Stomach (tissue), 19 donors: ENCODE results near the gene NUAK1. TPM values are rescaled to one million over a fixed set of nuclear protein-coding genes. Genes with fewer than 3 reads are reported as not detected.

Source experiments
- DNase-seq, 2 donors: peaks; one replicate each; pipeline versions ENCODE4 v3.0.0 to v3.0.0-alpha.2; 2013 to 2019
- H3K27ac ChIP-seq, 5 donors: fragments of 200-600 bp in 4 of 5; sonication (generic) in 4 of 5; one replicate each; pipeline ENCODE4 v1.5.1; 2013 to 2019; ENCODE audit warnings: mild to moderate bottlenecking in 1 of 5, moderate library complexity in 1 of 5
- H3K27me3 ChIP-seq, 3 donors: fragments of 200-600 bp; sonication (generic); one replicate each; pipeline ENCODE4 v1.5.1; 2017 to 2019; ENCODE audit warnings: mixed run types in 1 of 3
- H3K36me3 ChIP-seq, 4 donors: fragments of 200-600 bp; sonication (generic); 1 replicate in 3 of 4; 2 replicates in 1 of 4; pipeline ENCODE4 v1.5.1; 2016 to 2019
- H3K4me1 ChIP-seq, 4 donors: fragments of 200-600 bp; sonication (generic); one replicate each; pipeline ENCODE4 v1.5.1; 2016 to 2019
- H3K4me3 ChIP-seq, 4 donors: fragments of 200-600 bp; sonication (generic) in 3 of 4; one replicate each; pipeline ENCODE4 v1.5.1; 2016 to 2019; ENCODE audit warnings: mild to moderate bottlenecking in 1 of 4
- H3K9me3 ChIP-seq, 4 donors: fragments of 200-600 bp; sonication (generic); one replicate each; pipeline ENCODE4 v1.5.1; 2016 to 2019
- EP300 ChIP-seq: sonication (generic); formaldehyde crosslinking; IDR thresholded peaks from one replicate; pipeline ENCODE4 v1.6.1; 2017; ENCODE audit warnings: antibody characterized with exemption
- POLR2A ChIP-seq, 4 donors: fragments of 450-650 bp; IDR thresholded peaks; one replicate each; pipeline ENCODE4 v1.6.1; 2016; ENCODE audit warnings: antibody characterized with exemption in 4 of 4, control low read depth in 2 of 4, mild to moderate bottlenecking in 1 of 4, moderate library complexity in 1 of 4
- POLR2AphosphoS5 ChIP-seq, 3 donors: sonication (generic); formaldehyde crosslinking; IDR thresholded peaks; one replicate each; pipeline ENCODE4 v1.6.1; 2016; ENCODE audit warnings: antibody characterized with exemption in 3 of 3
- WGBS, 5 donors: extraction: QIAGEN DNeasy Blood & Tissue Kit in 3 of 5; methylation state at CpG; one replicate each; pipeline versions ENCODE4 v1.1.5 to v1.1.7; 2013 to 2018; 5-methylcytosine and 5-hydroxymethylcytosine counted together
- intact Hi-C: fragments of 100-400 bp; cut with DNase I; formaldehyde crosslinking; loops from one replicate; pipeline ENCODE4 v1.15.1; 2023; ENCODE audit warnings: low total_unique reads
- long read RNA-seq, 10 donors: transcript quantifications; one replicate each; lab custom pipeline, GENCODE V29; 2026
- polyA plus RNA-seq, 3 donors: library from polyadenylated mRNA; stranded (reverse); fragments of 200-250 nt; gene quantifications; one replicate each; pipeline ENCODE4 v1.2.3, GENCODE V29; 2013
- total RNA-seq, 5 donors: library from RNA; depleted of rRNA; stranded (reverse); fragments of >200 nt; gene quantifications; one replicate each; pipeline versions ENCODE4 v1.1.0 to v1.2.3, GENCODE V29; 2014 to 2016
- TF ChIP-seq, protein P1 (sequence below), 7 experiments: fragments of 450-650 bp in 4 of 7; fragments of 200-600 bp in 3 of 7; sonication (generic) in 3 of 7; IDR thresholded peaks; one replicate each; pipeline ENCODE4 v1.5.1; 2016 to 2019; ENCODE audit warnings: antibody characterized with exemption in 7 of 7, control low read depth in 2 of 7, mild to moderate bottlenecking in 1 of 7
- donor health status: healthy with polysubstance abuse.
- donor health status: Bipolar disorder and iron deficiency.
- donor health status: healthy.

Gene NUAK1
- total RNA-seq (10 to 100 TPM in 3 of 5 donors, 1 to 10 TPM in 1, under 1 TPM in 1; 0.58 to 79.0 (median 11.7) TPM), polyA plus RNA-seq (1 to 10 TPM in 2 of 3 donors, under 1 TPM in 1; 0.80 to 2.6 (median 2.4) TPM)
- long read RNA-seq, donor 1, full-length matches to known transcripts, result 1 of 1 reads
- long read RNA-seq, donor 1, partial matches to known transcripts, result 0 of 1 reads
- long read RNA-seq, donor 1, other reads (novel, unspliced or antisense), result 0 of 1 reads
- long read RNA-seq, donor 2, full-length matches to known transcripts, result 1 of 1 reads
- long read RNA-seq, donor 2, partial matches to known transcripts, result 0 of 1 reads
- long read RNA-seq, donor 2, other reads (novel, unspliced or antisense), result 0 of 1 reads
- long read RNA-seq, donor 3, full-length matches to known transcripts, result 1 of 1 reads
- long read RNA-seq, donor 3, partial matches to known transcripts, result 0 of 1 reads
- long read RNA-seq, donor 3, other reads (novel, unspliced or antisense), result 0 of 1 reads
- long read RNA-seq, donor 4, result 0 reads
- long read RNA-seq, donor 5, full-length matches to known transcripts, result 1 of 1 reads
- long read RNA-seq, donor 5, partial matches to known transcripts, result 0 of 1 reads
- long read RNA-seq, donor 5, other reads (novel, unspliced or antisense), result 0 of 1 reads
- long read RNA-seq, donor 6, full-length matches to known transcripts, result 2 of 2 reads
- long read RNA-seq, donor 6, partial matches to known transcripts, result 0 of 2 reads
- long read RNA-seq, donor 6, other reads (novel, unspliced or antisense), result 0 of 2 reads
- long read RNA-seq, donor 7, full-length matches to known transcripts, result 1 of 1 reads
- long read RNA-seq, donor 7, partial matches to known transcripts, result 0 of 1 reads
- long read RNA-seq, donor 7, other reads (novel, unspliced or antisense), result 0 of 1 reads
- long read RNA-seq, donor 8, full-length matches to known transcripts, result 1 of 1 reads
- long read RNA-seq, donor 8, partial matches to known transcripts, result 0 of 1 reads
- long read RNA-seq, donor 8, other reads (novel, unspliced or antisense), result 0 of 1 reads
- long read RNA-seq, donor 9, result 0 reads
- long read RNA-seq, donor 10, result 0 reads

DNA sequence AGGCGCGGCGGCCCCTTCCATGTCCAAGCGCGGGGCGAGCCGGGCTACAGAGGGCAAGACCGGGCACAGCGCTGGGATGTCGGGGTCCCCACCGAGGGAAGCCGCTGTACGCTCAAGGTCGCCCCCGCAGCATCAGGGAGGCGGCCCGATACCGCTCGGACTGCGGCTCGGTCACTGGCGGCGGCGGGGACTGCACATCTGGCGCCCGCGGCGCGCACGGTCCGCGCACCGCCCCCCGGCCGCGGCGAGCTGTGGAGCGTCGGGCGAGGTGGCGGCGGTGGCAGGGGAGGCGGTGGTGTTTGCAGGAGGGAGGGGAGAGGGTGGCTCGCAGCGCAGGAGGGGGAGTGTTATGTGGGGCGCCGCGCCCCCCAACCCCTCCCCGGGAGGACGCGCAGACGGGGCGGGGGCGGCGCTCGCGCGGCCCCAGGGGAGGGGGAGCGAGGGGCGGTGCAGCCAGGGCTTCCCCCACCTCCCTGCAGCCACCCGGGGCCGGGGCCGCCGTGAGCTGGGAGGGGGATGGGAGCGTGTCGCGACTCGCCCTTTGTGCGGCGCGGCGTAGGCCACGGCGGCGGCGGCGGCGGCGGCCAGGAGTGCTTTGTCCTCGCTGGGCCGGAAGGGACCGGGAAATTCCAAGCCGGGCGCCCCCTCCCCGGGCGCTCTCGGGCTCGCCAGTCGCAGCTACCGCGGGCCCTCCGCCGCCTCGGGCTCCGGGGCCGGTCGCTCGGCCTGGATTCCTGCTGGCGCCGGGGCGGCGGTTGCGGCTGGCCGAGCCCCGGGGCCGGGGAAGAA, at the start of gene NUAK1:
NUAK1 (minus strand) TSS at position 322 of the 789 bp plus-strand sequence; CDS start at position 21, 301 bp downstream.
- peak; percentile 54 to 91 for DNase-seq
- no peaks in the 10 kb centered on the region for H3K36me3 ChIP-seq
- H3K9me3 ChIP-seq, result no peaks in the 10 kb centered on the region
- 0 to 1% (median 1%) methylated on average over 30 to 102 of the region's 106 CpGs for WGBS, 5 donors
- TF ChIP-seq EP300 (no peak), POLR2AphosphoS5 (IDR thresholded peaks at IDR 0.05) (peak in 1 of 3 donors; percentile 14), POLR2A (IDR thresholded peaks at IDR 0.05) (no peak)
- TF ChIP-seq, protein P1, sequence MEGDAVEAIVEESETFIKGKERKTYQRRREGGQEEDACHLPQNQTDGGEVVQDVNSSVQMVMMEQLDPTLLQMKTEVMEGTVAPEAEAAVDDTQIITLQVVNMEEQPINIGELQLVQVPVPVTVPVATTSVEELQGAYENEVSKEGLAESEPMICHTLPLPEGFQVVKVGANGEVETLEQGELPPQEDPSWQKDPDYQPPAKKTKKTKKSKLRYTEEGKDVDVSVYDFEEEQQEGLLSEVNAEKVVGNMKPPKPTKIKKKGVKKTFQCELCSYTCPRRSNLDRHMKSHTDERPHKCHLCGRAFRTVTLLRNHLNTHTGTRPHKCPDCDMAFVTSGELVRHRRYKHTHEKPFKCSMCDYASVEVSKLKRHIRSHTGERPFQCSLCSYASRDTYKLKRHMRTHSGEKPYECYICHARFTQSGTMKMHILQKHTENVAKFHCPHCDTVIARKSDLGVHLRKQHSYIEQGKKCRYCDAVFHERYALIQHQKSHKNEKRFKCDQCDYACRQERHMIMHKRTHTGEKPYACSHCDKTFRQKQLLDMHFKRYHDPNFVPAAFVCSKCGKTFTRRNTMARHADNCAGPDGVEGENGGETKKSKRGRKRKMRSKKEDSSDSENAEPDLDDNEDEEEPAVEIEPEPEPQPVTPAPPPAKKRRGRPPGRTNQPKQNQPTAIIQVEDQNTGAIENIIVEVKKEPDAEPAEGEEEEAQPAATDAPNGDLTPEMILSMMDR (IDR thresholded peaks at IDR 0.05), result peak in 2 of 7 experiments; percentile 4 to 11
- peak within 1 kb of the TSS; percentile 69 to 79 (median 74) for H3K4me3 ChIP-seq
- H3K27ac ChIP-seq, result peak within 1 kb of the TSS; percentile 80 to 97 (median 95)
- intact Hi-C loops, result no loop called here
- peaks cover 33 to 87% (median 56%) of the 10 kb centered on the region in 4 donors for H3K4me1 ChIP-seq
- peaks cover 0 to 45% (median 12%) of the 10 kb centered on the region in 3 donors for H3K27me3 ChIP-seq

DNA sequence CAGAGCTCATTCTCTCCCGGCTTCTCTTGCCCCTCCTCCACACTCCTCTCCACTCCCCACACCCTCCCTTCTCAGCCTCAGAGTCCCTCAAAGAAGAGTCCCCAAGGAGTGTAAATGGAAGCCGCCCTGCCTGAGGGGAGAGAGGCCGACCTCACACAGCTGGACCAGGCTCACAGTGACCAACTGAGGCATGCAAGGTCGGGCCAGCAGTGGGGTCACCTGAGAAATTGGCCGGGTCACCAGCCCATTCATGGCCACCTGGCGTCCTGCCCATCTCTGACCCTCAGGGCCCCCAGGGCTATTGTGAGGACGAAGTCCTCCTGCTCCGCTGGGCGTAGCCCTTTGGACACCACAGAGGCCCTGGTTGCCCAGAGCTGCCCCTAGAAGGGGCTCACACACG, 49.5 kb upstream of the NUAK1 start:
- H3K27ac ChIP-seq, result no peak overlapping the region
- WGBS, 5 donors, result 29 to 48% (median 36%) methylated on average over 4 to 10 of the region's 10 CpGs
- TF ChIP-seq, protein P1 (IDR thresholded peaks at IDR 0.05), result no peak
- no peak for TF ChIP-seq POLR2AphosphoS5 (IDR thresholded peaks at IDR 0.05)
- no peaks in the 10 kb centered on the region for H3K9me3 ChIP-seq
- no peaks in the 10 kb centered on the region for H3K4me1 ChIP-seq
- DNase-seq, result no peak
- H3K36me3 ChIP-seq, result no peaks in the 10 kb centered on the region
- H3K4me3 ChIP-seq, result no peak overlapping the region
- H3K27me3 ChIP-seq, result peaks cover 0 to 16% (median 4%) of the 10 kb centered on the region in 3 donors
- intact Hi-C loops, result no loop called here

GRCh38 chr12:106187842-106188241, 49.1 kb upstream of the NUAK1 start:
- peaks cover 0 to 16% (median 4%) of the 10 kb centered on the region in 3 donors for H3K27me3 ChIP-seq
- intact Hi-C loops, result no loop called here
- H3K27ac ChIP-seq, result no peak overlapping the region
- no peak for DNase-seq
- H3K4me3 ChIP-seq, result no peak overlapping the region
- WGBS, 5 donors, result 85 to 96% (median 93%) methylated on average over 1 of the region's 1 CpG
- no peak for TF ChIP-seq POLR2AphosphoS5 (IDR thresholded peaks at IDR 0.05)
- no peak for TF ChIP-seq EP300
- TF ChIP-seq, protein P1 (IDR thresholded peaks at IDR 0.05), result no peak
- no peak for TF ChIP-seq POLR2A (IDR thresholded peaks at IDR 0.05)
- H3K4me1 ChIP-seq, result no peaks in the 10 kb centered on the region
- H3K9me3 ChIP-seq, result no peaks in the 10 kb centered on the region
- H3K36me3 ChIP-seq, result no peaks in the 10 kb centered on the region
